ENCODE results near the gene UBR4. TPM values are rescaled to one million over a fixed set of nuclear protein-coding genes. Genes with fewer than 3 reads are reported as not detected.

UBR4 gene
- total RNA-seq, 1 donor = 193 TPM

DNA sequence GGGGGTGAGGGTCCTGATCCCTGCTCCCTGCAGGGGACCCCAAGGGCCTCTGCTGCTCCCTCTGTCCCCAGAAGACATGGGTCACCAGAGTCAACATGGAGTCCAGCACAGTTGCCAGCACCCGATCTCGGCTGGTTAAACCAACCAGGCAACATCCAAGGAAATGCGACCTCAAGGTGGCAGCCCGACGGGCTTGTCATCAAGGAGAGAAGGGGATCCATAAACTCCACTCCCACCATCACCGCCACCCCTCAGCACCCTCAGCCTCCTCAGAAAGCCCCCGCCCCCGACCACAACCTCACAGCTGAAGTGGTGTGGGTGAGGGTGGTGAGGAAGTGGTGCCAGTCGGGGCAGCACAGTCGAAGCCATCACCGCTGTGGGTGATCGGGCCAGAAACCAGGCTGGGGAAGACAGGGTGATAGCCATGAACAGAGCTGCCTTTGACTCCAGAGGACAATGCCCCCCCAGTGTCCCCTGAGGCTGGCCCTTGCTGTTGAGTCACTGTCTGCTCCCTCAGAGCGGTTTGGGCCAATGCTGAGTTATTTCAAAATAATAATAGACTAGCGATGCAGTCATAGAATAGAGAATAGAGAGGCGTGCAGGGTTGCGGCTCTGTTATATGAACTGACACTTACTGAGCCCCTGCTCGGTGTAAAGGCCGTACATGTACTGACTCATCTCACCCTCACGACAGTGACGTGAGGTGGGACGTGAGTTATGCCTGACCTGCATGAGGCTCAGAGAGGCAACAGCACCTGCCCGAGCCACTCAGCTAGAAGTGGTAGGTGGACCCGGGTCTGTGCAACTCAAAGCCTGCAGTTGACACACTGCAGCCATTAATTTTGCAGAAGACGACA, 164.9 kb downstream of the UBR4 start:
- no peak for DNase-seq (ENCODE audit: low read depth)
- H3K4me3 ChIP-seq (ENCODE audit: low read depth, low read length) = no peak overlapping the region
- TF ChIP-seq, protein P1, sequence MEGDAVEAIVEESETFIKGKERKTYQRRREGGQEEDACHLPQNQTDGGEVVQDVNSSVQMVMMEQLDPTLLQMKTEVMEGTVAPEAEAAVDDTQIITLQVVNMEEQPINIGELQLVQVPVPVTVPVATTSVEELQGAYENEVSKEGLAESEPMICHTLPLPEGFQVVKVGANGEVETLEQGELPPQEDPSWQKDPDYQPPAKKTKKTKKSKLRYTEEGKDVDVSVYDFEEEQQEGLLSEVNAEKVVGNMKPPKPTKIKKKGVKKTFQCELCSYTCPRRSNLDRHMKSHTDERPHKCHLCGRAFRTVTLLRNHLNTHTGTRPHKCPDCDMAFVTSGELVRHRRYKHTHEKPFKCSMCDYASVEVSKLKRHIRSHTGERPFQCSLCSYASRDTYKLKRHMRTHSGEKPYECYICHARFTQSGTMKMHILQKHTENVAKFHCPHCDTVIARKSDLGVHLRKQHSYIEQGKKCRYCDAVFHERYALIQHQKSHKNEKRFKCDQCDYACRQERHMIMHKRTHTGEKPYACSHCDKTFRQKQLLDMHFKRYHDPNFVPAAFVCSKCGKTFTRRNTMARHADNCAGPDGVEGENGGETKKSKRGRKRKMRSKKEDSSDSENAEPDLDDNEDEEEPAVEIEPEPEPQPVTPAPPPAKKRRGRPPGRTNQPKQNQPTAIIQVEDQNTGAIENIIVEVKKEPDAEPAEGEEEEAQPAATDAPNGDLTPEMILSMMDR (IDR thresholded peaks at IDR 0.05; ENCODE audit: insufficient read depth, low read depth, low read length) = no peak

DNA sequence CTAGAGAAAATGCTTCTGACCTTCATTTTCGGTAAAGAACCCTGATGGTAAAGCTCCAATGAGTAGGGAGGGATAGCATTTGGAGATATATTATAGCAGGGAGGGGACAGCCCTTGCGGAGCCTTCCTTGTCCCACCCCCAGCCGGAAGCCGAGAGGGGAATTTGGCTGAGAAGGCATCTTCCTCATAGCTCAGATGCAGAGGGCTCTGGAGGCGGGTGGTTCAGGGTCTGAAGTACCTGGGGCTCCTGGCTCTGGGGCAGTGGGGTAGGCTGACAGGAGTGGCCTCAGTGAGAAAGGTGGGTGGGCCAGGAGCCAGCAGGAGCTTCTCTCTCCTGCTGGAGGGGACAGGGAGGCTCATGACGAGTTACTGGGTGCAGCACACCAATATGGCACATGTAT, 165.6 kb downstream of the UBR4 start:
- no peak for DNase-seq (ENCODE audit: low read depth)
- H3K4me3 ChIP-seq (ENCODE audit: low read depth, low read length) = no peak overlapping the region
- TF ChIP-seq, protein P1 (IDR thresholded peaks at IDR 0.05; ENCODE audit: insufficient read depth, low read depth, low read length) = no peak

DNA sequence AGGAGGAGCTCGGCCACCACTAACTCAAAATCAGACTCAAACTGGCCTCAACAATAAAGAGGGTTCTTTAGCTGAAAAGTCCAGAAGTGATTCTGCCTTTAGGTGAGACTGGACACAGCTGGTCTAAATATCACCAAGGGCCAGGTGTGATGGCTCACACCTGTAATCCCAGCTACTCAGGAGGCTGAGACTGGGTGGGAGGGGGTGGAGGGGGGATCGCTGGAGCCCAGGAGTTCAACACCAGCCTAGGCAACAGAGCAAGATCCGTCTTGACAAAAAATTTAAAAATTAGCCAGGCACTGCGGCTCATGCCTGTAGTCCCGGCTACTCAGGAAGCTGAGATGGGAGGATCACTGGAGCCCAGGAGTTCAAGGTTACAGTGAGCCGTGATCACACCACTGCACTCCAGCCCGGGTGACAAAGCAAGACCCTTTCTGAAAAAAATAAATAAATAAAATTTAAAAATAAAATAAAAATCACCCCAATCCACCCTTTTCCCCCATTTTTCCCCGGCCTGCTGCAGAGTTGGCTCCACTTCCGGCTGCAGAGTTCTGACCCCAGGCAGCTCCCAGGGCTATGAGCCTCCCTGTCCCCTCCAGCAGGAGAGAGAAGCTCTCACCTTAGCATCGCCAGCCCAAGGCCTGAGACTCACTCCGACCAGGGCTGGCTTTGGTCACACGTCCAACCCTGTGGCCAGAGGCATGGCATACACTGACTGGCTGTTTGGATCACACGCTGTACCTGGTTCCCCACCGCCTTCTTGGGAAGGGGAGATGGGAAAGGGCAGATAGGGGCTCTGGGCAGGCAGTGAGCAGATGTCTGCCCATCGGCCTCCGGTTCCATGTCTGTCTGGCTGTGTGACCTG, 166.3 kb downstream of the UBR4 start:
- TF ChIP-seq, protein P1 (IDR thresholded peaks at IDR 0.05; ENCODE audit: insufficient read depth, low read depth, low read length) = no peak
- no peak overlapping the region for H3K4me3 ChIP-seq (ENCODE audit: low read depth, low read length)
- no peak for DNase-seq (ENCODE audit: low read depth)

DNA sequence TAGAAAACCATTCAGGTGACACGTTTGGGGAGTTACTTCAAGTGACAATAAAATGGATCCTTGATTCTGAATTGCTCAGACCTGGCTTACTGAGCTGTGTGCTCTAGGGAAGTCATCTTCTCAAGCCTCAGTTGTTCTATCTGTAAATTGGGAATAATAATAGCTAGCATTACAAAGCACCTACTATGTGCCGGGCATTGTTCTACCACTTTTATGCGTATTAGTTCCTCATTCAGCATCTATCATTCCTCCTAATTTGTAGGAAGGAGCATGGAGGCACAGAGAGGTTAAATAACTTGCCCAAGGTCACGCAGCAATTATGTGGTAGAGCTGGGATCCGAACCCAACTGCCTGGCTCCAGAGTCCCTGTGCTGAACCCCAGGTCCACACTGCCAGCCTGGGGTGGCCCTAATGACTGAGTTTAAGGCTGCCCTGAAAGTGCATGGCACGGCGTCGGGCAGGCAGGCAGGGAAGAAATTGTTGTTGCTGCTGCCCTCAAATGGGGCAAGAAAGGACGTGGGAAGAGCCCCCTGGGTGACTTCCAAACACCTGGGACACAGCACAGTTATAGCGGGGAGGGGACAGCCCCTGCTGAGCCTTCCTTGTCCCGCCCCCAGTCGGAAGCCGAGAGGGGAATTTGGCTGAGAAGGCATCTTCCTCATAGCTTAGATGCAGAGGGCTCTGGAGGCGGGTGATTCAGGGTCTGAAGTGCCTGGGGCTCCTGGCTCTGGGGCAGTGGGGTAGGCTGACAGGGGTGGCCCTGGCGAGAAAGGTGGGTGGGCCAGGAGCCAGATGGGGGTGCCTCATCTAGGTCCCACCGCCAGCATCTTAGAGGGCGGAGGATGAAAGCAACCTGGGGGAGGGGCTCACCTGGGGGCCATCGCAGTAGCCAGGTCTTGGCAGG, 167.1 kb downstream of the UBR4 start:
- no peak for DNase-seq (ENCODE audit: low read depth)
- H3K4me3 ChIP-seq (ENCODE audit: low read depth, low read length) = no peak overlapping the region
- TF ChIP-seq, protein P1 (IDR thresholded peaks at IDR 0.05; ENCODE audit: insufficient read depth, low read depth, low read length) = no peak

DNA sequence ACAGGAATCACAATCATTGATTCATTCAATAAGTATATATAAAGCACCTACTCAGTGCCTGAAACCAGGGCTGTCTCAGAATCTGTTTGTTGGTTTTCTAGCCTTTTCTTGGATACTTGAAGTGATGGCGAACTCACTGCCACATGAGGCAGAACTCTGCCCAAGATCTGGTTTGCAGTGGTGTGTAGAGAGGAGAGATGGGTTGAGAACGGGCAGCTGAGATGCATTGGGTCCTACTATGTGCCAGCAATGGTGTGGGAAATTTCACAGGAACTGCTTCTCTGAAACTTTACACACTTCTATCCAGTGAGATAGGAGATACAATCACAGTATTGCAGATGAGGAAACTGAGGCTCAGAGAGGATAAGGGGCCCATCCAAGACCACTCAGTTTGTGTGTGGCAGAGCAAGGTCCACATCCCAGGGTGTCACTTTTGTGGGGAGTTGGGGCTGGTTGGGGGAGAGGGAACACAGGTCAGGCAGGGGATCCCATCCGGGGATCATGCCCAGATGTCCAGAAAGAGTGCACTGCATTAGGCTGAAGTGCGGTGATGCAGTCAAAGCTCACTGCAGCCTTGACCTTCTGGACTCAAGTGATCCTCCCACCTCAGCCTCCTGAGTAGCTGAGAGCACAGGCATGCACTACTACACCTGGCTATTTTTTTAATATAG, 169.9 kb downstream of the UBR4 start:
- TF ChIP-seq, protein P1 (IDR thresholded peaks at IDR 0.05; ENCODE audit: insufficient read depth, low read depth, low read length) = no peak

DNA sequence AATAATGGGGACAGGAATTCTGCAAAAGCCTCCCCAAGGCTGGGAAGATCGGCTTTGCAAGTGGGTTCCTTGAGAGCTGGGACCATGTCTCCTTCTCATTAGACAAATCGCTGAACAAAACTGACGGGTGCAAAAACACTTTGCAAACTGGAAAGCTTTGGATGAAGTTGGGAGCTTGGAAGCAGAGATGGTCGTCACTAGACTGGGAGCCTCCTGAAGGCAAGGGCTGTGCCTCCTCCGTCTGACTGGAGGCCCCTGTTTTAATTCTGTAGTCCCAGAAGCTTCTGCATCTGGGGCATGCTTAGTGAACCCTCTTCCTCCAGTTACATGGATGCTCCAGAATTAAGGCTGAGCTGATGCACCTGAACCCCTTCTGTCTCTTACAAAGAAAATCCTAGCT, 171.3 kb downstream of the UBR4 start:
- no peak for DNase-seq (ENCODE audit: low read depth)
- no peak overlapping the region for H3K4me3 ChIP-seq (ENCODE audit: low read depth, low read length)
- TF ChIP-seq, protein P1 (IDR thresholded peaks at IDR 0.05; ENCODE audit: insufficient read depth, low read depth, low read length) = no peak

More for the DNA sequence above, 169.9 kb downstream of the UBR4 start:
- DNase-seq (ENCODE audit: low read depth) = no peak
- no peak overlapping the region for H3K4me3 ChIP-seq (ENCODE audit: low read depth, low read length)

Measured in fibroblast of villous mesenchyme (primary cell).